GM04503 (cell line): ENCODE results near the gene ARMC9.
"Not testable (repeated sequence)": the region's sequence is repeated elsewhere in the genome, so short reads cannot be mapped to it uniquely, and the experiment has no call there.

Source experiments
- DNase-seq: peaks from one replicate; pipeline ENCODE4 v3.0.0-alpha.2; 2012; ENCODE audit warnings: low read depth

Gene ARMC9

GRCh38 chr2:231243866-231244265 lies 45.4 kb downstream of the ARMC9 start:
- no peak for DNase-seq

DNA sequence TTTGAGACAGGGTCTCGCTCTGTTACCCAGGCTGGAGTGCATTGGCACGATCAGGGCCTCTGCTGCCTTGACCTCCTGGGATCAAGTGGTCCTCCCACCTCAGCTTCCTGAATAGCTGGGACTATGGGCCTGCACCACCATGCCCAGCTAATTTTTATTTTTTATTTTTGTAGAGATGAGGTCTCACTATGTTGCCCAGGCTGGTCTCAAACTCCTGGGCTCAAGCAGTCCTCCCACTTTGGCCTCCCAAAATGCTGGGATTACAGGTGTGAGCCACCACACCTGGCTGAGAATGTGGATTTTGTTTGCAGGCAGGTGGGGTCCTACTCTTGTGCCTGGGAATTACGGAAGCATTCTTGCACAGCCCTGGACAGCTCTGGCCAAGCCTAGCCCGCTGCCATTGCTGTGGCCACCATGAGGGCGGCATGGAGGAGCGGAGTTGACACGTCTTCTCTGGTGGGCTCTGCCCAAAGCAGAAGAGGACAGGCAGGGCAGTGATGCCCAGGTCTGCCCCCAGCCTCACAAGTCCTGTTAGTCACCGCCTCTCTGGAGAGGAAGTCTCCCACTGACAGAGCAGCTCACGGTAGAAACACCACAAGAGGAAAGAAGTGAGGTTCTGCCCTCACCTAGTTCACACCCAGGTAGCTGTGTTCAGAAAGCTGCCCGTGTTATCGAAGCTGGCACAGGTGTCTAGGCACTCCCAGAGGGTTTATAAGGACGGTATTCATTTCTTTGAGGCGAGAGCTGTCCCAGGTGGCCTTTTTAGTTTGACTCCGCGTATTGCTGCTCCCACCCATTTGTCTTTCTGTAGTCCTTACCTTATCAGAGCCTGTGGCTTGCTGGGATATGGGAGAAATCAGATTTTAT lies 46.2 kb downstream of the ARMC9 start:
- no peak for DNase-seq

- no peak for DNase-seq
Observed at GRCh38 chr2:231245249-231246094, 47.0 kb downstream of the ARMC9 start.

GRCh38 chr2:231246171-231246842 lies 47.9 kb downstream of the ARMC9 start:
- DNase-seq, result no peak

GRCh38 chr2:231250146-231250545 lies 51.7 kb downstream of the ARMC9 start:
- peak; percentile 64 for DNase-seq

DNA sequence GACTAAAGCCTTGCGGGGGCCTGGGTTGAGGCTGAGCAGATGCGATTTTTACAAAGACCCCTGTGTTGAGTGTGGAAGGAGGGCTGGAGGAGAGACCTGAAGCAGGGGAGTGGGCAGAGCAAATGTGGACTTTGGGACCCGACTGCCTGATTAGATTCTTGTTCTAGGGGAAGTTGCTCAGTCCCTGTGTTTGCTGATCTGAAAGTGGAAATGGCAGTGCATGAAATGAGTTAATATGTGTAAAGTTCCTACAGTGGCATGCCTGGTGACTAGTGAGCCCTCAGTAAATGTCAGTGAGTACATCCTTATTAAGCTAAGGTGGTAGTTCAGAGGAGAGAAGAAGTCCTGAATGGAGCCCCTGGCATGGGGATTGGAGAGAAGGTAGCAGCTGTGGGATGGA lies 52.3 kb downstream of the ARMC9 start:
- no peak for DNase-seq

GRCh38 chr2:231253292-231253691 lies 54.9 kb downstream of the ARMC9 start:
- DNase-seq, result not testable (repeated sequence)

- no peak for DNase-seq
Observed at GRCh38 chr2:231256494-231256893, 58.1 kb downstream of the ARMC9 start.

- no peak for DNase-seq
Observed at GRCh38 chr2:231257763-231258162, 59.3 kb downstream of the ARMC9 start.

DNA sequence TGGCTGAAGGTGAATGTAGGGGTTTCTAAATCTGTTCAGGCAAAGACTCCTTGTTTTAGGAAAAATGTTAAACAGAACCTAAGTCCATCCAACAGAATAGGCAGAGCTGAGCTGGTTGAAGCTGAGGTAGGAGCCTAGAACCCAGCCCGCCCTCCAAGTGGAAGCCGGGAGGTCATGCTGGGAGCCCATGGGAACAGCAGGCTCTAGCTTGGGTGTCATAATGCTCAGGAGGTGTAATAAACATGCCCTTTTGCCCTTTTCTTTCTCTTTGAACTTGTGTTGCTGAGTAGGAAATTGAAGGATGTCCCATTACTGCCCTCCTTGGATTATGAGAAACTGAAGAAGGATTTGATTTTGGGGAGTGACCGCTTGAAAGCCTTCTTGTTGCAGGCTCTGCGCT lies 60.3 kb downstream of the ARMC9 start:
- no peak for DNase-seq

DNA sequence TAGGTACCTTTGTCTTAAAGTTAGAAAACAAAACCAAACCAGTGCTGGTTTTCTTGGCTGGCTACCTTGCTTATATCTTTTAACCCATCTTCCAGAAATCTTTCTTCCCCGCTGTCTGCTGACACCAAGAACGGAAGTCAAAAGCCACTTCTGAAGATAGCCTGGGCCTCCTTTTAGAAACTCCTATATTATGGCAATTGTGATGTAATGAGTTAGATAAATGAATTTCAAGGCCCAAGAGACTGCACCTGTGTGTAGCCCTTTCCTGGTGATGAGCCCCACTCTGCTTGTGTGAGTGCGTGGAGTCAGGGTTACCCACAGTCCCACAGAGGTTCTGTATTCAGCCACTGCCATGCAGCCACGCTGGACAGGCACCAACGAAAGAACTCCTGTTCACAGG lies 60.7 kb downstream of the ARMC9 start:
- no peak for DNase-seq

DNA sequence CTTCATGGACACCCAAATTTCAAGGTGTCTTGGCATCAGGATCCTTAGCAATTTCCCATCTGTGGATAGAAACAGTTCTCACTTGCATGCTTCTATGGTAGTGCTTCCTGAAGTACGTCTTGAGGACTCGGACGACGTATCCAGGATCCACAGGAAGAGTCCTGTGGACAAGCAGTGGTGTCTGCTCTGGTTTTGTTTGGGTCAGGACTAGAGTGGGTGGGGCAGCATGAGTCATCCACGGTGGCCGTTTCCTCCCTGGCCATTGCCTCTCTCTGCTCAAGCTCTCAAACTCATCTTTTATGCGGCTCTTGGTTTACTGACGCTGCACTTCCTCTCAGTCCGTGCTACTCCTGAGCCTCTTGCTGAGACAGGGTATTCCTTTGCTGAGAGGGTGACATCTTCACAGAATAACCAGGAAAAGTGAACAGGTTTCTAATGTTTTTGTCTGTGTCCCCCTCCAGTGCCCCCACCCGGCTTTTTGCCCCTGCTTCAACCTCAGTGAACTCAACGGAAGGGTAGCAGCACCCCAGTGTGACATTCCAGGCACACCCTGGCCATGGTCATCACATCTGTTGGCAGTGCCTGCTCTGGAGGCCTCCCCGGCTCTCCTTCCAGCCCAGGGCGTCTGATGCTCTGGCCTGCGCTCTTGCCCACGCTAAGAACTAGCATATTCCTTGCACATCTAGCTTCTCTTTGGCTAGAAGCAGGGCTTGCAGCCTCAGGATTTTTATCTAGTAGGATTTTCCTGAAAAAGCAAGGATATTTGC lies 62.2 kb downstream of the ARMC9 start:
- no peak for DNase-seq

GRCh38 chr2:231263118-231263831 lies 64.8 kb downstream of the ARMC9 start:
- DNase-seq, result no peak

GRCh38 chr2:231270221-231271114 lies 72.0 kb downstream of the ARMC9 start:
- no peak for DNase-seq

DNA sequence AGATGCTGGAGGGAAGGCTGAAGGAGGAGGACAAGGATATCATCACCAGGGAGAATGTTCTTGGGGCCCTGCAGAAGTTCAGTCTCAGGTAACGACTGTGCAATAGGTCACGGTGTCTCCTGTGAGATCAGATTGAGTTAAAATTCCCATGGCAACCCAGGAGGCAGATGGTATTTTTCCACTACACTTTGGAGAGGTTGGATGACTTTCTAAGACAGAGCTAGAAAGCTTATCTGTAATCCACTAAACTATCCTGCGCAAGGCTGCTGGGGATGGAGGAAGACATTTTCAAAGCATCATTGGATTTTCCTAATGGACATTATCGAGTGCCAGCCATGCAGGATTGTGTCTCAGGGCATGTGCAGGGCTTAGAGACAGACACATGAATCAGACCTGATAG lies 74.6 kb downstream of the ARMC9 start:
- DNase-seq, result no peak

DNA sequence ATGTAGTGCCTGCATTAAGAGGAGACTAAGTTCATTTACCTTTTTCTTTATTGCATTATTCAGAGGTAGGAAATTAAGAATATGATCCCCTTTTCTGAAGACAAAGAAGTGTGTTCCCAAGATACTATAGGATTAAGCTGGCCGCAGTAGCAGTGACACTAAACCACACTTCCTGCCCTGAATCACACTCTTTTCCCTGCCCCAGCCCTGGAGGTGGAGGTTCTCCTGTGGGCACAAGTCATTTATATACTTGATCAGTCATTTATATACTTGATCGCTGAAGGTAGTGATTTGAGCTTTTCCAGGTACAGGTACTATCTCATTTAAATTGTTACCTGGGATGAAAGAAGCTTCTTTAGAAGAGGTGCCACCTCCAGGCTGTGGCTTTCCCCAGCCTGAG lies 78.6 kb downstream of the ARMC9 start:
- no peak for DNase-seq

- DNase-seq, result no peak
Observed at GRCh38 chr2:231277962-231278361, 79.5 kb downstream of the ARMC9 start.

DNA sequence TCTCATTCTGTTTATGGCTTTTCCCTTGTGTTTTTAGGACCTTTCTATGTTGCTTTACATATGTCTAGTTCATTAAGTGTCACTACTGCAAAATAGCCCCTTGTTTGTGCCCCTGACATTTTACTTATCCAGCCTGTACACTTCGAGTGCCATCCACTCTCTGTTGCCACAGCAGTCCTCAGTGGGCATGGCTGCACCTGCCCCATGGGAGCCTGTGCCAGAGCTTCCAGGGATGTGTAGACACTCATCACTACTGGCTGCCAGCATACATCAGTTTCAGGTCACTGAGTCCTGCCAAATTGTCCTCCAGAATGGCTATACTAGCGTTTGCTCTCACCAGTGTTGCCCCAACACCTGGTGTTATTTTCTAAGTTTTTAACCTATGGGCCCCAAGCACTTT lies 80.4 kb downstream of the ARMC9 start:
- no peak for DNase-seq

DNA sequence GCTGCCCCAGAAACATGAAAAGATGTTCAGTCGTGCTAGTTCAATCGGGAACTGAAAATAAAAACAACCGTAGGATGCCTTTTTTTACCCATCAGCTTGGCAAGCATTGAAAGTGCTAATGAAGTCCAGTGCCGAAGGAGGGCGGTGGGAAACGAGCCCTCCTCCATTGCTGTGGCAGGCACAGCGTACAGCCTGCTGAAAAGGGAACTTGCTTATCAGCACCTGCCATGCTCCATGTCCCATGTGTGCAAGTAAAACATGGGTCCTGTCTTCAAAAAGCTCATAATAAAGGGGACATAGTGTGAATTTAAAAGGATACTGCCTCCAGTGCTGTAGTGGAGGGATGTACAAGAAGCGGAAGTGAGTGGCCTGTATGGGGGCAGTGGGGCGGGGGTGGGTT lies 82.4 kb downstream of the ARMC9 start:
- DNase-seq, result no peak

DNA sequence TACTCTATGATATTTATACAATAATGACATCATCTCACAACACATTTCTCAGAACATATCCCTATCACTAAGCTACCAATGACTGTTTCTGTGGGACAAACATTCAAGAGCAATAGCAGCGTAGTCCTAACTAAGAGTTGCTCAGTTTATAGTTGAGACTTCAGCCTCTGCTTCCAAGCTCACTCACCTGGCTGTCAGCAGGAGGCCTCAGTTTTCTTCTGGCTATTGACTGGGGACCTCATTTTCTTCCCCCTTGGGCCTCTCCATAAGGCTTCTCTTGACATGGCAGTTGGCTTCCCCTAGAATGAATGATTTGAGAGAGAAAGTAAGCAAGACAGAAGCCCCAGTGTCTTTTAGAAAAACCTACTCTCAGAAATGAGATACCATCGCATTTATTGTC lies 85.9 kb downstream of the ARMC9 start:
- no peak for DNase-seq
